Activated naive CD8-positive, alpha-beta T cell treated with anti-CD3 and anti-CD28 coated beads, Interleukin-2, amount 50 U/mL, for 24 hours (primary cell): ENCODE data around the gene LSM6.

Experiments
- ATAC-seq: fragments of 150-1000 bp; cut with Tn5 transposase; one replicate; pipeline ENCODE4 v1.10.0; 2021
- DNase-seq: peaks from one replicate; pipeline ENCODE4 v3.0.0; 2021
- H3K27ac Mint-ChIP-seq: one replicate; pipeline ENCODE4 v1.8.0; 2021; ENCODE audit warnings: mild to moderate bottlenecking, mixed read lengths
- H3K27me3 Mint-ChIP-seq: one replicate; pipeline ENCODE4 v1.8.0; 2021; ENCODE audit warnings: mixed read lengths
- H3K36me3 Mint-ChIP-seq: one replicate; pipeline ENCODE4 v1.8.0; 2021; ENCODE audit warnings: low read depth, mixed read lengths
- H3K4me1 Mint-ChIP-seq: one replicate; pipeline ENCODE4 v1.8.0; 2021; ENCODE audit warnings: mixed read lengths
- H3K4me3 Mint-ChIP-seq: one replicate; pipeline ENCODE4 v1.8.0; 2021; ENCODE audit warnings: mild to moderate bottlenecking, moderate library complexity, mixed read lengths
- H3K9me3 Mint-ChIP-seq: one replicate; pipeline ENCODE4 v1.8.0; 2021; ENCODE audit warnings: mixed read lengths

Gene LSM6

DNA sequence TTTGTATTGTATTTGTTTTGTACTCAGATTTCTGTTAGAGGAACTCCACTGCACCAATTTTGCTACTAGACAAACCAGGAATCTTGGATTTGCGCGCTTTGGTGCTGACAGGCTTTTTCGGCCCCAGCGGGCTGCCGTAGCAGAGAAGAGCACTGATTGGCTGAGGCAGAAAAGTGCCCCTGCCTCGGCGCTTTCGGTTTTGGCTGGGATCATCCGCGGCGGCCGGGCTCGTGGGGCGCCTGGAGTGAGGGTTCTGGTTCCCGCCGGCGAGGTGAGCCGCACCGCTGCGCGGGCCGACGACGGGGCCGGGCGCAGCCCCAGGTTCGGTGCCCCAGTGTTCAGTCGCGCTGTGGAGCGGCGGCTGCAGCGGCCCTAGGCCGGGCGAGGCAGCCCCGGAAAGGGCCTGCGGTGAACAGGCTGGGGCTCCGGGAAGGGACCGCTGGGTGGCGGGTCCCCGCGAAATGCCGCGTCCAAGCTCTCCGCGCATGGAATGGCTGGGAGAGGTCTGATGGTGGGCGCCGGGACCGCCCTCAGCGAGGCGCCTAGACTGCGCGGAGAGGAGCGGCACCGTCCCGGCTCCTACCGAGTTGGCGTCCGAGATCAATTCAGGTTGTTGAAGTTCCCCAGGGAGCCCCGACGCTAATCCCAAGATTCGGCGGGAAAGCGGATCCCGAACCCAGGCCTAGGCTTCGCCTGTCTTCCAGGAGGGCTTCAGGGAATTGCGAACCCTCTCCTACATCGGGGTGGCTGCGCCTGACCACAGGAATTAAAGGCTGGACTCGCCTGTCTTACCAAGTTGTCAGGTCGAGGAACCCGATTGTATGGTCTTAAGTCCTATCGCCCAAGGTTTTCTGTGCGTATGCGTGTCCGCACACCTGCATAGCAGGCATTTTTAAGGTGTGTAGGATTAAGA lies at the start of gene LSM6:
Gene LSM6 (plus strand): TSS at position 178 of the 913 bp plus-strand sequence. CDS start 7,204 bp downstream, outside the sequence.
- H3K27me3 Mint-ChIP-seq, result no peaks in the 10 kb centered on the region
- H3K27ac Mint-ChIP-seq, result peak within 1 kb of the TSS; percentile 92
- no peaks in the 10 kb centered on the region for H3K9me3 Mint-ChIP-seq
- DNase-seq (peak; percentile 84), ATAC-seq (peak; percentile 94)
- peaks cover 4% of the 10 kb centered on the region for H3K36me3 Mint-ChIP-seq
- H3K4me3 Mint-ChIP-seq, result peak within 1 kb of the TSS; percentile 86
- H3K4me1 Mint-ChIP-seq, result peaks cover 47% of the 10 kb centered on the region

DNA sequence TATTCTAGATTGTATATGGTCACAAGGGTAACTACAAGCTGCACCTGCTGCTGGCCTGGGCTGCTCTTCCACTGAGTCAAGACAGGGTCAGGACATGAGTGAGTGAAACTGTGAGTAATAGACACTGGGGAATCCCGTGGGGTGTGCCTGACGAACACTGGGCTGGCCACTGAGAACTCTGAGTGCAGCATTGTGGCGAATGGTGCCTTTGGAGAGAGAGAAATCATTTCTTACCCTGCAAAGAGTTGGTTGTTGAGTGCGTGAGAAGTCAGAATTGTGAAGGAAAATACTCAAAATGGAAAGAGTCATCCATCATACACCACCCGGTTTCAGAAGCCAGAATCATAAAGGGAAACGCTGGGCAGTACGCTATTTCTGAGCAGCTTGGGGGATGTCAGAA lies 43.1 kb upstream of the LSM6 start:
- H3K27me3 Mint-ChIP-seq, result peaks cover 16% of the 10 kb centered on the region
- peak overlapping the region; percentile 75 for H3K27ac Mint-ChIP-seq
- peak overlapping the region; percentile 42 for H3K4me3 Mint-ChIP-seq
- H3K9me3 Mint-ChIP-seq, result no peaks in the 10 kb centered on the region
- ATAC-seq (peak; percentile 100), DNase-seq (peak; percentile 55)
- peaks cover 20% of the 10 kb centered on the region for H3K4me1 Mint-ChIP-seq
- H3K36me3 Mint-ChIP-seq, result no peaks in the 10 kb centered on the region

- no peak overlapping the region for H3K27ac Mint-ChIP-seq
- H3K4me3 Mint-ChIP-seq, result no peak overlapping the region
- no peaks in the 10 kb centered on the region for H3K36me3 Mint-ChIP-seq
- peaks cover 18% of the 10 kb centered on the region for H3K27me3 Mint-ChIP-seq
- H3K9me3 Mint-ChIP-seq, result no peaks in the 10 kb centered on the region
- no peak for ATAC-seq
- H3K4me1 Mint-ChIP-seq, result peaks cover 20% of the 10 kb centered on the region
- no peak for DNase-seq
Measured at GRCh38 chr4:146134761-146135445, 40.6 kb upstream of the LSM6 start.

- H3K9me3 Mint-ChIP-seq, result no peaks in the 10 kb centered on the region
- DNase-seq, result no peak
- ATAC-seq, result no peak
- peaks cover 20% of the 10 kb centered on the region for H3K27me3 Mint-ChIP-seq
- no peaks in the 10 kb centered on the region for H3K36me3 Mint-ChIP-seq
- no peak overlapping the region for H3K4me3 Mint-ChIP-seq
- peaks cover 22% of the 10 kb centered on the region for H3K4me1 Mint-ChIP-seq
- no peak overlapping the region for H3K27ac Mint-ChIP-seq
Measured at GRCh38 chr4:146135941-146136340, 39.6 kb upstream of the LSM6 start.

DNA sequence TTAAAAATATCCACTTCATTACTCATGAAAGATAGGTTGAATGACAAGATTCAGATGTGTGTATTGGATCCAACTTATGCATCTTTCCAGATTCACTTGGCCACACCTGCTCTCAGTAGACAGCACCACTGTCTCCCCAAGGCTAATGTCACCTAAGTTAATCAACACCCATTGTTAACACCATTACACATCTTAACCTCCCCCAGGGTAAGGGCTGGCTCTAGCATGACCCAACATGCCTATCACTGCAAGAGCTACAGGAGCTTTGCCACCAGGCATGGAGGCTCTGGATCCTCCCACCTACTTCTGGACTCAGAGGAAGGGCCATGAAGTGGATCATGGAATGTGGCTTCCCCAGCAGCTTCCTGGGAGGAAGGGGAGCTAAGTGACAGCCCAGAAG lies 32.8 kb upstream of the LSM6 start:
- no peaks in the 10 kb centered on the region for H3K36me3 Mint-ChIP-seq
- no peak overlapping the region for H3K4me3 Mint-ChIP-seq
- no peak for DNase-seq
- ATAC-seq, result no peak
- H3K9me3 Mint-ChIP-seq, result no peaks in the 10 kb centered on the region
- H3K4me1 Mint-ChIP-seq, result peaks cover 1% of the 10 kb centered on the region
- H3K27me3 Mint-ChIP-seq, result peaks cover 18% of the 10 kb centered on the region
- H3K27ac Mint-ChIP-seq, result no peak overlapping the region

- H3K9me3 Mint-ChIP-seq, result no peaks in the 10 kb centered on the region
- H3K36me3 Mint-ChIP-seq, result no peaks in the 10 kb centered on the region
- H3K4me3 Mint-ChIP-seq, result no peak overlapping the region
- H3K27ac Mint-ChIP-seq, result no peak overlapping the region
- peaks cover 18% of the 10 kb centered on the region for H3K27me3 Mint-ChIP-seq
- ATAC-seq, result no peak
- no peak for DNase-seq
- H3K4me1 Mint-ChIP-seq, result peaks cover 1% of the 10 kb centered on the region
Measured at GRCh38 chr4:146143888-146144287, 31.6 kb upstream of the LSM6 start.

- Mint-ChIP-seq H3K27ac (no peak overlapping the region), H3K27me3 (peaks cover 14% of the 10 kb centered on the region), H3K4me3 (no peak overlapping the region), H3K9me3 (no peaks in the 10 kb centered on the region), H3K36me3 (no peaks in the 10 kb centered on the region), H3K4me1 (no peaks in the 10 kb centered on the region)
- ATAC-seq (no peak), DNase-seq (no peak)
Measured at GRCh38 chr4:146146918-146147317, 28.6 kb upstream of the LSM6 start.

- Mint-ChIP-seq H3K27ac (no peak overlapping the region), H3K4me3 (no peak overlapping the region), H3K36me3 (no peaks in the 10 kb centered on the region), H3K9me3 (no peaks in the 10 kb centered on the region), H3K4me1 (no peaks in the 10 kb centered on the region), H3K27me3 (peaks cover 14% of the 10 kb centered on the region)
- ATAC-seq (no peak), DNase-seq (no peak)
Measured at GRCh38 chr4:146148021-146148420, 27.5 kb upstream of the LSM6 start.

GRCh38 chr4:146154057-146154456 lies 21.5 kb upstream of the LSM6 start:
- no peak overlapping the region for H3K27ac Mint-ChIP-seq
- no peak for DNase-seq
- no peaks in the 10 kb centered on the region for H3K36me3 Mint-ChIP-seq
- ATAC-seq, result no peak
- H3K4me3 Mint-ChIP-seq, result no peak overlapping the region
- no peaks in the 10 kb centered on the region for H3K4me1 Mint-ChIP-seq
- peaks cover 7% of the 10 kb centered on the region for H3K9me3 Mint-ChIP-seq
- H3K27me3 Mint-ChIP-seq, result peaks cover 21% of the 10 kb centered on the region

- Mint-ChIP-seq H3K4me1 (peaks cover 4% of the 10 kb centered on the region), H3K27me3 (peaks cover 21% of the 10 kb centered on the region), H3K36me3 (no peaks in the 10 kb centered on the region), H3K27ac (no peak overlapping the region), H3K4me3 (no peak overlapping the region), H3K9me3 (peaks cover 7% of the 10 kb centered on the region)
- ATAC-seq (no peak), DNase-seq (no peak)
Measured at GRCh38 chr4:146155152-146155724, 20.3 kb upstream of the LSM6 start.

DNA sequence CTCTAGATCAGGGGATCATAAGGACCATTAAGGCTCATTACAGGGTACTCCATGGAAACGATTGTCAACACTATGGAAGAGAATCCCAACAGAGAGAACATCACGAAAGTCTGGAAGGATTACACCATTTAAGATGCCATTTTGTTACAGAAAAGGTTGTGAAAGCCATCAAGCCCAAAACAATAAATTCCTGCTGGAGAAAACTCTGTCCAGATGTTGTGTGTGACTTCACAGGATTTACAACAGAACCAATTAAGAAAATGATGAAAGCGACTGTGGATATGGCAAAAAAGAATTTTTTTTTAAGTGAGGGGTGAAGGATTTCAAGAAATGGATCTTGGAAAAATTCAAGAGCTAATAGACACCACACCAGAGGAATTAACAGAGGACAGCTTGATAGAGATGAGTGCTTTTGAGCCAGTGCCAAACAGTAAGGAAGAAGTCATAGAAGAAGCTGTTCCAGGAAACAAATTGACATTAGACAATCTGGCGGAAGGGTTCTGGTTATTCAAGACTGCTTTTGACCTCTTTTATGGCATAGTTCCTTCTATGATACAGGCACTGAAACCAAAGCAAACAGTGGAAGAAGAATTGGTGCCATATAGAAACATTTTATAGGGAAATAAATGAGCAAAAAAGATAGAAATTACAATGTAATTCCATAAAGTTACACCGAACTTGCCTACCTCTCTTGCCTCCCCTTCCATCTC lies 17.3 kb upstream of the LSM6 start:
- H3K27ac Mint-ChIP-seq, result no peak overlapping the region
- H3K4me1 Mint-ChIP-seq, result peaks cover 4% of the 10 kb centered on the region
- peaks cover 21% of the 10 kb centered on the region for H3K9me3 Mint-ChIP-seq
- peaks cover 21% of the 10 kb centered on the region for H3K27me3 Mint-ChIP-seq
- no peak overlapping the region for H3K4me3 Mint-ChIP-seq
- no peak for ATAC-seq
- peaks cover 3% of the 10 kb centered on the region for H3K36me3 Mint-ChIP-seq
- DNase-seq, result no peak

GRCh38 chr4:146159384-146160058 lies 16.0 kb upstream of the LSM6 start:
- Mint-ChIP-seq H3K4me3 (no peak overlapping the region), H3K36me3 (peaks cover 3% of the 10 kb centered on the region), H3K4me1 (peaks cover 4% of the 10 kb centered on the region), H3K9me3 (peaks cover 21% of the 10 kb centered on the region), H3K27ac (no peak overlapping the region), H3K27me3 (peaks cover 16% of the 10 kb centered on the region)
- ATAC-seq (peak; percentile 52), DNase-seq (no peak)

DNA sequence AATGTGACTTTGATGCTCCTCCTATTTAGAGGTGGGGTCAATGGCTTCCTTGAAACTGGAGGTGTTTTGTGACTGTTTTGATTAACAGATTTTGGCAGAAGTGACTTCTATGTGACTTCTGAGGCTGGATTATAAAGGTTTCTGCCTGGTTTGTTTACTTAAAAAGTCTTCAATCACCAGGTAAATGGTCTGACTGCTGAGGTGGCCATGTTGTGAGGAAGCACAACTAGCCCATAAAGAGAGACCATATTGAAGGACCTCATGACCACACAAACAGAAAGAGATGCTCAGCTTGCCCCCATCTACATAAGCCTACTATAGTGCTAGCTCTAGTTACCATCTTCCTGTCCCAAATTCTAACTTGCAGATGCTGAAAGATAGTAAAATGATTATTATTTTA lies 14.3 kb upstream of the LSM6 start:
- Mint-ChIP-seq H3K9me3 (peaks cover 21% of the 10 kb centered on the region), H3K27ac (no peak overlapping the region), H3K36me3 (peaks cover 3% of the 10 kb centered on the region)

GRCh38 chr4:146165221-146165620 lies 10.3 kb upstream of the LSM6 start:
- ATAC-seq (no peak), DNase-seq (no peak)
- Mint-ChIP-seq H3K4me1 (no peaks in the 10 kb centered on the region), H3K9me3 (peaks cover 15% of the 10 kb centered on the region), H3K27ac (no peak overlapping the region), H3K36me3 (peaks cover 3% of the 10 kb centered on the region), H3K4me3 (no peak overlapping the region), H3K27me3 (no peaks in the 10 kb centered on the region)

More for the DNA sequence above, 14.3 kb upstream of the LSM6 start:
- Mint-ChIP-seq H3K4me1 (peaks cover 4% of the 10 kb centered on the region), H3K27me3 (peaks cover 10% of the 10 kb centered on the region), H3K4me3 (no peak overlapping the region)
- ATAC-seq (no peak), DNase-seq (no peak)
